Fibroblast of villous mesenchyme (primary cell): Measurements from ENCODE around the gene GTF2H1. TPM values are rescaled to one million over a fixed set of nuclear protein-coding genes. Genes with fewer than 3 reads are reported as not detected.

Experiments used
- DNase-seq: peaks from one replicate; pipeline ENCODE4 v3.0.0-alpha.2; 2010; ENCODE audit warnings: low read depth
- H3K4me3 ChIP-seq: 2 replicates; pipeline ENCODE4 v1.5.1; 2011; ENCODE audit warnings: low read depth, mild to moderate bottlenecking, low read length
- total RNA-seq: library from RNA; depleted of rRNA; stranded (reverse); fragments of >200 nt; gene quantifications from 2 replicates; pipeline ENCODE4 v1.2.3, GENCODE V29; 2012
- TF ChIP-seq, protein P1 (sequence below): IDR thresholded peaks from 2 replicates; pipeline ENCODE4 v1.5.1; 2012; ENCODE audit warnings: low read depth, mild to moderate bottlenecking, low read length; ENCODE audit not compliant: insufficient read depth

The GTF2H1 gene
- total RNA-seq, 1 donor: 92.0 TPM

DNA sequence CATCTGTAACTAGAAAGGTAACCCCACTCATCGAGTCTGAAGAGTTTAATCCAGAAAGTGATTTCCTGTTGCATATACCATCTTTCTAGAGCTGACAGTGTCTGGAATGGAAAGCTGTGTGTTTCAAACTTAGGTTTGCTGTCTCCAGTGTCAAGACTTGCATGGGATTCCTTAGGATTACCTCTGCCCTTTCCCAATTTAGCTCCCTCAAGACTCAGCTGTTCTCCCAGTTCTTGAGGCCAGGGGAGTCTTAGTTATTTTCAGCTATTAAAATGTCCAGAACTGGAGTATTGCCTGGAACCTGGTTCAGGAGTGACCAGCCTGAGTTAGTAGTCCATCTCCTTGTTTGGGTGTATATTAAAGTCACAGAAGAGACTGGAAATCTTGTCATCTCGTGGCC lies 47.0 kb downstream of the GTF2H1 start:
- DNase-seq: no peak
- no peak overlapping the region for H3K4me3 ChIP-seq
- TF ChIP-seq, protein P1, sequence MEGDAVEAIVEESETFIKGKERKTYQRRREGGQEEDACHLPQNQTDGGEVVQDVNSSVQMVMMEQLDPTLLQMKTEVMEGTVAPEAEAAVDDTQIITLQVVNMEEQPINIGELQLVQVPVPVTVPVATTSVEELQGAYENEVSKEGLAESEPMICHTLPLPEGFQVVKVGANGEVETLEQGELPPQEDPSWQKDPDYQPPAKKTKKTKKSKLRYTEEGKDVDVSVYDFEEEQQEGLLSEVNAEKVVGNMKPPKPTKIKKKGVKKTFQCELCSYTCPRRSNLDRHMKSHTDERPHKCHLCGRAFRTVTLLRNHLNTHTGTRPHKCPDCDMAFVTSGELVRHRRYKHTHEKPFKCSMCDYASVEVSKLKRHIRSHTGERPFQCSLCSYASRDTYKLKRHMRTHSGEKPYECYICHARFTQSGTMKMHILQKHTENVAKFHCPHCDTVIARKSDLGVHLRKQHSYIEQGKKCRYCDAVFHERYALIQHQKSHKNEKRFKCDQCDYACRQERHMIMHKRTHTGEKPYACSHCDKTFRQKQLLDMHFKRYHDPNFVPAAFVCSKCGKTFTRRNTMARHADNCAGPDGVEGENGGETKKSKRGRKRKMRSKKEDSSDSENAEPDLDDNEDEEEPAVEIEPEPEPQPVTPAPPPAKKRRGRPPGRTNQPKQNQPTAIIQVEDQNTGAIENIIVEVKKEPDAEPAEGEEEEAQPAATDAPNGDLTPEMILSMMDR: no peak

DNA sequence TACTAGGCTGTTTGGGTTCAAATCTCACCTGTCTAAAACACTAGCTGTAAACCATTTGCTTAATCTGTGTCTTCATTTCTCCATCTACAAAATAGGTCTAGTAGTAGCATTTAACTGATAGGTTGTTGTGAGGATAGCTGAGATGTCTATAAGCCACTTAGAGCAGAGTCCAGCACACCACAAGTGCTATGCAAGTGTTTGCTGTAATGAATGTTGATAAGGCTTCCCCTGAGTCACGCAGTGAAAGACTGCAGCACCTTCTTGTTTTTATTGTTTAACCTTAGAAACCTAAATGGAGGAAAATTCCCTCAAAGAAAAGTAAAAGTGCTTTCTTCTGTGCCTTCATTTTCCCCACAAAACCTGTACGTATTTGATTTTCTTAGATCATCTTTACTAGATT lies 48.9 kb downstream of the GTF2H1 start:
- DNase-seq: no peak
- TF ChIP-seq, protein P1: no peak
- no peak overlapping the region for H3K4me3 ChIP-seq

DNA sequence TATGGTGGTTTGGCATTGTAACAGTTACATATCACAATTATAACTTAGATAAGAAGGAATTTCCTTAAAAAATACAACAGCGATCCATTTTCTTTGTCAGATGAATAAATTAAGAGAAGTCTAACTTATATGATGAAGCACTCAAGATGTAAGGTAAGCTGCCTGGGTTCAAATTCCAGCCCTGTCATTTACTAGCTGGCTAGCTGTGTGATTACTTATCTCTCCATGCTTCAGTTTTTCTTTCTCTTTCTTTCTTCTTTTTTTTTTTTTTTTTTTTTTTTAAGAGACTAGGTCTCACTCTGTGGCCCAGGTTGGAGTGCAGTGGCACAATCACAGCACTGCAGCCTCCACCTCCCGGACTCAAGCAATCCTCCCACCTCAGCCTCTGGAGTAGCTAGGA lies 49.8 kb downstream of the GTF2H1 start:
- no peak for DNase-seq
- H3K4me3 ChIP-seq: no peak overlapping the region
- TF ChIP-seq, protein P1: no peak

DNA sequence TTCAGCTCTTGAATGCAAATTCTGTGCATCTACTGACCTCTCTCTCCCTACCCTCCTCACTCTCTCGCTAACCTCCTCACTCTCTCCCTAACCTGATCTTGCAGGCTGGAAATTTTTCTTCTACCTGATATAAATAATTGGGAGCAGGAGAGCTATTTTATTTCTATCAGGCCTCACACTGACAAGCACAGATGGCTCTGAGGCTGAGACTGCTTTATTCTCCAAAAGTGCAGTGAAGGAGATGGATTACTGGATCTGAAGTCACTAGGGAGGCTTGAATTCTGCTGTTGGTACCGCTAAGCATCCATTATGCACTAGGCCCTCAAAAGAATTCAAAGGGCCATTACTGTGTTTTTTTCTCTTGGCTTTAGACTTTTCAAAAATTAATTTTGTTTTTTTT lies 52.6 kb downstream of the GTF2H1 start:
- no peak overlapping the region for H3K4me3 ChIP-seq
- no peak for DNase-seq
- TF ChIP-seq, protein P1: no peak

DNA sequence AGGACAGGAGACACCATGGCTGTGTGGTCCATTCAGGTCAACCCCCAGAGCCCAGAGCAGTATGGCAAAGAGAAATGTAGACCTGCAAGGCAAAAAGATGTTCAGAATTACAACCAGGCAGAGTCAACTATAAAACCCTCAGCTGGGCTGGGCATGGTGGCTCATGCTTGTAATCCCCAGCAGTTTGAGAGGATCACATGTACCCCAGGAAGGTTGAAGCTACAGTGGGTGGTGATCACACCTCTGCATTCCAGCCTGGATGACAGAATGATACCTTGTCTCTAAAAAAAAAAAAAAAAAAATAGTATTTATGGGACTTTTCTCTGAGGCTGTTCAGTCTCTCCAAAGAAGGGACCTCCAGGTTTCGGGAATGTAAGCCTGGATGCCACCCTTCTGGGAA lies 53.6 kb downstream of the GTF2H1 start:
- no peak for DNase-seq
- TF ChIP-seq, protein P1: no peak
- H3K4me3 ChIP-seq: no peak overlapping the region

DNA sequence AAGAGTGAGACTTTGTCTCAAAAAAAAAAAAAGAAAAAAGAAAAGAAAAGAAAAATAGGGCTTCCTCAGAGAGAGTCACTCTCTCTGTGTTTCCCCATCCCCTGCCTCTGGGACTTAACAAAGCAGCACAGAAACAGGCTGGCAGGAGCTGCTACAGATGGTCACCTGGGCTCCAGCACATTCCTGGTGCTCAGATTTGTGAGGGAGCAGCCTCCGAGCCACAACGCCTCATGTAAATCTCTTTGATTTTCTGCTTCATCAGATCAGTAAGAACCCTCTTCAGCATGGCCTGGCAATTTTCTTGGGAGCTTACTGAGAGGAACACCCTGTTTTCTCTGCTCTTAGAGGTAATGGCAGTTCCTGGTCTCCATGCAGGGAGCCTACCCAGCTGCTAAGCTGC lies 56.8 kb downstream of the GTF2H1 start:
- TF ChIP-seq, protein P1: no peak
- no peak overlapping the region for H3K4me3 ChIP-seq
- DNase-seq: no peak

DNA sequence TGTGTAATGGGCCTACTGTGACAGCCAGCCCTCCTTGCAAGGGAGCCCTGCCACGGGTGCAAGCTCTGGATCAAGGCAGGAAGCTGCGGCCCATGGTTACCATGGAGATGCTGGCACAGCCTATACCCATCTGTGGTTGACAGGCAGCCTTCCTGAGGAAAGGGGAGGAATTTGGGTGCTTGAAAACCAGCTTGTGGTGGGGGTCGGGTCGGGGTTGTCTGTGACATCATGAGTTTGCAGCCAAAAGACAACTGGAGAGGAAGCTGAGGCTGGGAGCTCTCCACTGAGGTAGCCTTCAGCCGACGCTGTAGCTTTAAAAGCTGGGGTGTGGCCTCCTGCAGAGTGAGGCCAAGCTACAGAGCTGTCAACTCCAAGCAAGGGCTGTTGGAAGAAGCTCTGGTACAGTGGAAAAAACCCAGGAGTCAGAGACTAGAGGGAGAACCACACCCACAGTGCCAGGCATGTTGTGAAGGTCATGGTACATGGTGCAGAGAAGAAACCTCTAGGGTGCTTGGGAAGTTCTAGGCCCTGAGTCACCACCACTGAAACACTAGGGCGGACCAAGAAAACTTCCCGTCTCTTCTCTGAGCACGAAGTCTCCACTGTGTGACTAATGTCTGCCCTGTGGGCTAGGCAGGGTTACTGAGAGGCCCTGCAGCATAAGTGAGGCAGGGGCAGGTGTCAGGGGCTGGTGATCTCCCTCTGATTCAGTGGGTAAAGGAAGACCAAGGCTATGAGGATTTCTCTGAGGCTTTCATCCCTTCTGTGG lies 61.2 kb downstream of the GTF2H1 start:
- peak overlapping the region; percentile 18 for H3K4me3 ChIP-seq
- TF ChIP-seq, protein P1: peak; percentile 3

More for the DNA sequence above, 61.2 kb downstream of the GTF2H1 start:
- peak; percentile 99 for DNase-seq
